Activated naive CD8-positive, alpha-beta T cell treated with anti-CD3 and anti-CD28 coated beads, Interleukin-2, amount 10 ng/mL, durations not matched to agents 7 days and 5 days (primary cell): ENCODE data around the gene RPUSD3. TPM values are rescaled to one million over a fixed set of nuclear protein-coding genes. Genes with fewer than 3 reads are reported as not detected.
"Not testable (repeated sequence)": the region's sequence is repeated elsewhere in the genome, so short reads cannot be mapped to it uniquely, and the experiment has no call there.

Source experiments
- ATAC-seq: fragments of 150-1000 bp; cut with Tn5 transposase; one replicate; pipeline ENCODE4 v1.10.0; 2021; ENCODE audit warnings: low read depth, moderate library complexity
- POLR2A ChIA-PET: fragments of 350-600 bp; sonication (Branson Sonifier 250); formaldehyde crosslinking; loops from one replicate; lab custom pipeline; 2021; ENCODE audit warnings: antibody characterized with exemption; lab: Charles Lee
- DNase-seq: peaks from one replicate; pipeline ENCODE4 v3.0.0; 2021
- H3K27ac Mint-ChIP-seq: one replicate; pipeline ENCODE4 v1.8.0; 2022; ENCODE audit warnings: mild to moderate bottlenecking, mixed read lengths
- H3K27me3 Mint-ChIP-seq: one replicate; pipeline ENCODE4 v1.8.0; 2022; ENCODE audit warnings: mild to moderate bottlenecking, moderate library complexity, mixed read lengths
- H3K36me3 Mint-ChIP-seq: one replicate; pipeline ENCODE4 v1.8.0; 2021; ENCODE audit warnings: mild to moderate bottlenecking, mixed read lengths
- H3K4me1 Mint-ChIP-seq: one replicate; pipeline ENCODE4 v1.8.0; 2021; ENCODE audit warnings: mixed read lengths
- H3K4me3 Mint-ChIP-seq: one replicate; pipeline ENCODE4 v1.8.0; 2022; ENCODE audit warnings: mild to moderate bottlenecking, moderate library complexity, mixed read lengths
- H3K9me3 Mint-ChIP-seq: one replicate; pipeline ENCODE4 v1.8.0; 2021; ENCODE audit warnings: mixed read lengths
- total RNA-seq, 2 experiments: library from RNA; stranded (reverse); gene quantifications; one replicate each; pipeline ENCODE4 v1.2.3, GENCODE V29; 2021

Gene RPUSD3
- total RNA-seq, 2 experiments from 2014 or later, result 46.3 to 50.8 TPM

DNA sequence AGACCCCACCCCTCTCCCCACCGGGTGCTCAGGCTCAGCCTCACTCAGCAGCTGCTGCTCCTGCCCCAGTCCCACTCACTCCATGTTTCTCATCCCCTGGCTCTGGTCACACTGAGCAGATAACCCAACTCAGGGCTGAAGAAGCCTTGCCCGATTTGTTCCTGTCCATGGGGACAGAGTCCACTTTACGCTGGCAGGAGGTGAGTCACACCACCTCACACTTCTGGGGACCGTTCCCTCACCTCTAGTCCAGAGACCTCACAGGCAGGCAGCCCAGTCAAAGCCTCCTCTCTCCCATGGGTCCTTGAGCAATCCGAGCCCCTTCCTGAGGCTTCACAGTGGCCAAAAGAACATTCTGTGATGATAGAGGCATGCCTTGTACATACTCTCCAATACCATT is 34.9 kb upstream of the RPUSD3 start:
- no peaks in the 10 kb centered on the region for H3K4me1 Mint-ChIP-seq
- H3K4me3 Mint-ChIP-seq, result no peak overlapping the region
- no peaks in the 10 kb centered on the region for H3K36me3 Mint-ChIP-seq
- DNase-seq (no peak), ATAC-seq (no peak)
- POLR2A ChIA-PET, result no interaction called here
- no peaks in the 10 kb centered on the region for H3K9me3 Mint-ChIP-seq
- H3K27me3 Mint-ChIP-seq, result peaks cover 5% of the 10 kb centered on the region
- no peak overlapping the region for H3K27ac Mint-ChIP-seq

DNA sequence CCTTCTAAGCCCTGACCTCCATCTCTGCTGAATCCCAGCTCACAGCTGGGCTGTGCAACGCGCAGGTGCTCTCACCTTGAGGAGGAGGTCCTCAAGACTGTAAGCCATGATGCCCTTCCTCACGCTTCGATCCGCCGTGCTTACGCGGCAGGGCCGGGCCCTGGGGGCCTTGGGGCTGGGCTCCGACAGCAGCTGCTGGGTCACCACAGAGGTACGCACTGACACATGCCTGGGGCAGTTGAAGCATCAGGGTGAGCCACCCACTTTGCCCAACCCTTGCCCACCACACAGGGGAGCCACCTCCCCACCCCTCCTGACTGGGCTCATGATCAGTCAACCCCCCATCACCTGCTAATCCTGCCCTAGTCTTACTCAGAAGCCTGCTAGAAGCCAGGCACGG is 33.2 kb upstream of the RPUSD3 start:
- Mint-ChIP-seq H3K9me3 (no peaks in the 10 kb centered on the region), H3K36me3 (no peaks in the 10 kb centered on the region), H3K4me1 (no peaks in the 10 kb centered on the region), H3K27ac (no peak overlapping the region), H3K27me3 (peaks cover 9% of the 10 kb centered on the region), H3K4me3 (no peak overlapping the region)
- POLR2A ChIA-PET, result interaction anchor here (1.8 kb wide), 1 partner anchor 13 kb away, joined by 5 read pairs; the partner anchor contains the start of gene JAGN1
- ATAC-seq (no peak), DNase-seq (no peak)

DNA sequence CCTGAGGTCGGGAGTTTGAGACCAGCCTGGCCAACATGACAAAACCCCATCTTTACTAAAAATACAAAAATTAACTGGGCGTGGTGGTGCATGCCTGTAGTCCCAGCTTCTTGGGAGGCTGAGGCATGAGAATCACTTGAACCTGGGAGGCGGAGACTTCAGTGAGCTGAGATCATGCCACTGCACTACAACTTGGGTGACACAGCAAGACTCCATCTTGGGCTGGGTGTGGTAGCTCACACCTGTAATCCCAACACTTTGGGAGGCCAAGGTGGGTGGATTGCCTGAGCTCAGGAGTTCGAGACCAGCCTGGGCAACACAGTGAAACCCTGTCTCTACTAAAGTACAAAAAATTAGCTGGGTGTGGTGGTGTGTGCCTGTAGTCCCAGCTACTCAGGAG is 32.4 kb upstream of the RPUSD3 start:
- H3K27me3 Mint-ChIP-seq, ATAC-seq: not testable (repeated sequence)
- POLR2A ChIA-PET, result interaction anchor here (1.8 kb wide), 1 partner anchor 14 kb away, joined by 5 read pairs; the partner anchor contains the start of gene JAGN1

DNA sequence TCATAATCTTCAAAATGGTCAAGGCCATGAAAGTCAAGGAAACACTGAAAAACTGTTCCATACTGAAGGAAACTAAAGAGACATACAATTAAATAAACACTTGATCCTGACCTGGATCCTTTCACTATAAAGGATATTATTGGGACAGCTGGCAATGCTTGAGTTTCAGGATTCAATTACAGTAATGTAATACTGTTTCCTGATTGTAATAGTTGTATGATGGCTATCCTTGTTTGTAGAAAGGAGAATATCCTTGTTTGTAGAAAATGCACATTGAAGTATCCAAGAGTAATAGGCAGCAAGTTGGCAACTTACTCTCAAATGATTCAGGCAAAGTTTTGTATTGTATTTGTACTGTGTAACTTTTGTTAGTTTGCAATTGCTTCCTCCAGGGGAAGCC is 31.6 kb upstream of the RPUSD3 start:
- POLR2A ChIA-PET, result interaction anchor here (0.6 to 1.8 kb wide), 2 partner anchors 15 to 399 kb away, joined by 3 to 5 read pairs; partner anchors contain the start of gene JAGN1
- ATAC-seq, result no peak

More for the DNA sequence above, 32.4 kb upstream of the RPUSD3 start:
- DNase-seq, H3K27ac Mint-ChIP-seq, H3K9me3 Mint-ChIP-seq, H3K4me1 Mint-ChIP-seq, H3K4me3 Mint-ChIP-seq, H3K36me3 Mint-ChIP-seq: not testable (repeated sequence)

DNA sequence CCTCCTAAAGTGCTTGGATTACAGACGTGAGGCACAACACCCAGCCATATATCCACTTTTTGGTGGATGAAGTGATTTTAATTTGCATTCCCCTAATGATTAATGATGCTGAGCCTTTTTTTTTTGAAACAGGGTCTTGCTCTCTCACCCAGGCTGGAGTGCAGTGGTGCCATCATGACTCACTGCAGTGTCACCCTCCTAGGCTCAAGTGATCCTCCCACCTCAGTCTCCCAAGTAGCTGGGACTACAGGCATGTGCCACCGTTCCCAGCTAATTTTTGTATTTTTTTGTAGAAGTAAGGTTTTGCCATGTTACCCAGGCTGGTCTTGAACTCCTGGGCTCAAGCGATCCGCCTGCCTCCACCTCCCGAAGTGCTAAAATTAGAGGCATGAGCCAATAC is 28.3 kb upstream of the RPUSD3 start:
- not testable (repeated sequence) for ATAC-seq, H3K27ac Mint-ChIP-seq, H3K4me1 Mint-ChIP-seq, DNase-seq, H3K9me3 Mint-ChIP-seq, H3K4me3 Mint-ChIP-seq, H3K27me3 Mint-ChIP-seq, H3K36me3 Mint-ChIP-seq
- POLR2A ChIA-PET, result interaction anchor here (0.6 kb wide), 1 partner anchor 179 kb away, joined by 3 read pairs; no protein-coding TSS in a partner anchor

More for the DNA sequence above, 31.6 kb upstream of the RPUSD3 start:
- Mint-ChIP-seq H3K27me3 (peaks cover 9% of the 10 kb centered on the region), H3K4me3 (no peak overlapping the region), H3K36me3 (no peaks in the 10 kb centered on the region), H3K9me3 (no peaks in the 10 kb centered on the region), H3K4me1 (no peaks in the 10 kb centered on the region), H3K27ac (no peak overlapping the region)
- no peak for DNase-seq

DNA sequence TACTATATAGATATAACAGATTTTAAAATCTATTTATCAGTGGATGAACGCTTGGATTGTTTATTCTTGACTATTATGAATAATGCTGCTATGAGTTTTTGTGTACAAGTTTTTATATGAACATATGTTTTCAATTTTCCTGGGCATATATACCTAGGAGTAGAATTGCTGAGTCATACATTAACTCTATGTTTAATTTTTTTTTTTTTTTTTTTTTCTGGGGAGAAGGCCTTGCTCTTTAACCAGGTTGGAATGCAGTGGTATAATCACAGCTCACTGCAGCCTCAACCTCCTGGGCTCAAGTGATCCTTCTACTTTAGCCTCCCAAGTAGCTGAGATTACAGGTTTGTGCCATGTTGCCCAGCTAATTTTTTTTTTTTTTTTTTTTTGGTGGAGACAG is 27.2 kb upstream of the RPUSD3 start:
- POLR2A ChIA-PET, result no interaction called here
- DNase-seq (no peak), ATAC-seq (no peak)
- Mint-ChIP-seq H3K4me3 (no peak overlapping the region), H3K9me3 (no peaks in the 10 kb centered on the region), H3K4me1 (no peaks in the 10 kb centered on the region), H3K36me3 (no peaks in the 10 kb centered on the region), H3K27me3 (peaks cover 5% of the 10 kb centered on the region), H3K27ac (no peak overlapping the region)

DNA sequence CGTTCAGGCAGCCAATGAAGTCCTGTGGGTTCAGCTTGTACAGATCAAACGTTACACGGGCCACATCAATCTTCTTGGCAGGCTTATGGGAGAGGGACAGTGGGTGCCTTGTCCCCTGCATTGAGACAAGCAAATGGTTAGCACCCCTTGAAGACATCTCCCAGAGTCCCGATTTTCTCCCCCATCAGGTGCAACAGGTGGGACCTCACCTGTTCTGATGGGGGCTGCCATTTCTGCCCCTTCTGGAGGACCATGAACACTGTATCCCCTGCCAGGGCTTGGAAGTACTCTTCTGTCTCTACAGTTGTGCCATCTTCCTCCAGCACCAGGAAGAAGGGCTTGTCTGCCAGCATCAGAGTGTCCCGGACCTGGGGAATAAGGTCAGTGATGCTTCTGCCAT is 26.1 kb upstream of the RPUSD3 start:
- Mint-ChIP-seq H3K27me3 (peaks cover 5% of the 10 kb centered on the region), H3K27ac (no peak overlapping the region), H3K4me3 (no peak overlapping the region), H3K9me3 (no peaks in the 10 kb centered on the region), H3K36me3 (no peaks in the 10 kb centered on the region), H3K4me1 (no peaks in the 10 kb centered on the region)
- no peak for ATAC-seq
- DNase-seq, result no peak
- POLR2A ChIA-PET, result no interaction called here

DNA sequence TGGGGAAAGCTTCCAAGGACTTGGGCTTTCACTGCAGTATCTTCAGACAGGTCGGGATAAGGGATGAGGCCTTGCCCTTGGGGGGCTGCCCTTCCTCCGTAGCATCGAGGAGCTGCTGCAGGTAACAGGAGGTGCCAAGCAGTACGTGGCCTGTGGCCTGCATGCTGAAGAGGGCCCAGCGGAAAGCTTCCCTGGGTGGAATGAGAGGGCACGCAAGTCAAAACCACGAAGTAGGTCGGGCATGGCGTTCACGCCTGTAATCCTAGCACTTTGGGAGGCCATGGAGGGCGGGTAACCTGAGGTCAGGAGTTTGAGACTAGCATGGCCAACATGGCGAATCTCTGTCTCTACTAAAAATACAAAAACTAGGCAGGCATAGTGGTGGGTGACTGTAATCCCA is 23.3 kb upstream of the RPUSD3 start:
- ATAC-seq (no peak), DNase-seq (no peak)
- Mint-ChIP-seq H3K36me3 (no peaks in the 10 kb centered on the region), H3K4me1 (peaks cover 1% of the 10 kb centered on the region), H3K27me3 (peaks cover 13% of the 10 kb centered on the region), H3K4me3 (no peak overlapping the region), H3K9me3 (no peaks in the 10 kb centered on the region), H3K27ac (no peak overlapping the region)
- POLR2A ChIA-PET, result no interaction called here

DNA sequence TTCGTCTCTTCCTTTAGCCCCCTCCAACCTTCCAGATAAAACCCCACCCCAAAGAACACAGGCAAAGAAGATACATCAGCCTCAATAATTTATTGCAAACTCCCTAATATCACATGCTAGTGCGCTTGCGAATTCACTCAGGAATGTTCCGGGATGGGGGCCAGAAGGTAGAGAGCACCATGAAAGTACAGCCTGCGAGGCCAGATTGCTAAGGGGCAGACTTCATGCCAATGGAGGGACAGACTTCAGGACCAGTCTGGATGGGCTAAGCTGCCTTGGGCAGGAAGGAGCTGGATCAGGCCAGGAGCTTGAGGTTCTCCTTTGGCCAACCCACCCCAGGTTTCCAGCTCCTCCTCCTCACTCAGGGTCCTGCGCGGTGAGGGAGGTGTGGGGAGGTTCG is 22.8 kb upstream of the RPUSD3 start:
- POLR2A ChIA-PET, result no interaction called here
- Mint-ChIP-seq H3K4me3 (no peak overlapping the region), H3K36me3 (no peaks in the 10 kb centered on the region), H3K9me3 (no peaks in the 10 kb centered on the region), H3K27me3 (peaks cover 18% of the 10 kb centered on the region), H3K4me1 (peaks cover 1% of the 10 kb centered on the region), H3K27ac (no peak overlapping the region)
- ATAC-seq, result no peak
- DNase-seq, result no peak

DNA sequence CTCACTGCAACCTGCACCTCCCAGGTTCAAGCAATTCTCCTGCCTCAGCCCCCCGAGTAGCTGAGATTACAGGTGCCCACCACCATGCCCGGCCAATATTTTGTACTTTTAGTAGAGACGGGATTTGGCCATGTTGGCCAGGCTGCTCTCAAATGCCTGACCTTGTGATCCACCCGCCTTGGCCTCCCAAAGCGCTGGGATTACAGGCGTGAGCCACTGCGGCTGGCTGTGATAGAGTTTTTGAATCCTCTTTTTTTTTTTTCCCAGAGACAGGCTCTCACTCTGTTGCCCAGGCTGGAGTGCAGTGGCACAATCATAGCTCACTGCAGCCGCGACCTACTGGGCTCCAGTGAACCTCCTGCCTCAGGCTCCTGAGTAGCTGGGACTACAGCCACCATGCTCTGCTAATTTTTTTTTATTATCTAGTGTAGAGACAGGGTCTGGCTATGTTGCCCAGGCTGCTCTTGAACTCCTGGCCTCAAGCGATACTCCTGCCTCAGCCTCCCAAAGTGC is 21.4 kb upstream of the RPUSD3 start:
- H3K36me3 Mint-ChIP-seq, DNase-seq, H3K4me3 Mint-ChIP-seq, H3K4me1 Mint-ChIP-seq, H3K27ac Mint-ChIP-seq, H3K9me3 Mint-ChIP-seq, ATAC-seq, POLR2A ChIA-PET: not testable (repeated sequence)
- peaks cover 23% of the 10 kb centered on the region for H3K27me3 Mint-ChIP-seq

DNA sequence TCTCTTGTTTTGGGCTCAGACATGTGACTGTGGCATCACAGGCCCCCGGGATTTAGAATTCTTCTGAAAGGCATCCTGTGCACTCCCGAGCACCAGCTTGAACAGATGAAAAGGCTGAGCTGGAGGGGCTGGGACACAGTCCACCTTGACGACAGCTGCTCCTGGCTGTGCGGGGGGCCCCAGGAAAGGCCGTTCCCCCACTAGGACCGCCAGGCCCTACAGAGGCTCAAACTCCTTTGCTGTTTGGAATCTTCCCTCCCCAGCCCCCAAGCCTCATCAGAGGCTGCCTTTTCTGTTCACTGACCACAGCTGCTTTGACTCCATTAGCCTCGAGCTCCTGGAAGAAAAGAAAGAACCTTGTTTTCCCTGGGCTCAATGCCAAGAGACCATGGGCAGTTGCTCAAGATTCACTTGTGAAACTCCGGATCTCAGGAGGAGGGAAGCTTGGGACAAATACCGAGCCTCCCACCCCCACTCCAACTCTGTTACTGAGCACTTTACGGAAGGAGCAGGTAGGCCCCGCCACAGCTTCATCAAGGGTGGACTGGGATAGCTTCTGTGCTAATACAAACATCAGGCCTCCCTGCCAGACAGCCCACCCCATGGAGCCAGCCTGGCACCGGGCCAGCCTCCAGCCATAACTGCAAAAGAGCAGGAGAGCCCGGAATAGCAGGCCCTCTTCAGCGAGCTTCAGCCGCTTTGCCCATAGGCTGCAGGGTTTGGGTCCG is 20.6 kb upstream of the RPUSD3 start:
- Mint-ChIP-seq H3K4me1 (peaks cover 1% of the 10 kb centered on the region), H3K9me3 (no peaks in the 10 kb centered on the region), H3K27ac (no peak overlapping the region), H3K4me3 (no peak overlapping the region), H3K27me3 (peaks cover 23% of the 10 kb centered on the region), H3K36me3 (no peaks in the 10 kb centered on the region)
- ATAC-seq, result no peak
- DNase-seq, result no peak
- POLR2A ChIA-PET, result interaction anchor here (0.5 kb wide), 1 partner anchor 111 kb away, joined by 3 read pairs; no protein-coding TSS in a partner anchor

DNA sequence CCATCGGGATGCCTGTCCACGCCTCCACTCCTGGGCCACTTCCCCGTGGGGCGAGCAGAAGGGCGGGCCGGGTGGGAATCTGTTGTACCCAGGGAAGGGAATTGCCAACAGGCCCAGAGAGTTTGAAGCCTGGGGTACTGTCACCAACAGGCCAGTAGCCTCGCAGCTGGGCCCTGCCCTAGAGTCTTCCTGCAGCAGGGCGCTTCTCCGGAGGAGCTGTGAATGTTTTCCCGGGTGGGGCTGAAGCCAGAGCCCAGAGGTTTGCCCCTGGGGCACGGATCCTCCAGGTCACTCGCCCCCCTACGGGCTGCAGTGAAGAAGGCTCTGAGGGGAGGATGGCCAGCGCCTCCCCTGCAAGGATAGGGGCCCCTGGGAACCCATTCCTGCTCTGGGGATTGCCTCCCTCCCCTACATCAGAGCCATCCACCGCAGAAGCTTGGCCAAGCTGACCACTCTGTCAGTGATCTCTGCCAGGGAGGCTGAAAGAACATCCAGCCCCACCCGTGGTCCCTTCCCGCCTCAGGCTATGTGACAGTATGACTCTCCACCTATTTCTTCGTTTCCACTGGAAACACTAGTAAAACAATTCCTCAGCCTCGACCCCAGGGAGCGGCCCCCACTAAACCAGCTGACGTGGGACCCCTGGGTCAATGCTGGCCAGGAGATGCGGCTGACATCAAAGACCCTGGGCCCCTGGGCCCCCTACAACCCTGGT is 19.4 kb upstream of the RPUSD3 start:
- Mint-ChIP-seq H3K27me3 (peaks cover 21% of the 10 kb centered on the region), H3K4me3 (no peak overlapping the region), H3K27ac (no peak overlapping the region), H3K4me1 (peaks cover 1% of the 10 kb centered on the region), H3K36me3 (no peaks in the 10 kb centered on the region), H3K9me3 (no peaks in the 10 kb centered on the region)
- ATAC-seq (no peak), DNase-seq (no peak)
- POLR2A ChIA-PET, result no interaction called here

DNA sequence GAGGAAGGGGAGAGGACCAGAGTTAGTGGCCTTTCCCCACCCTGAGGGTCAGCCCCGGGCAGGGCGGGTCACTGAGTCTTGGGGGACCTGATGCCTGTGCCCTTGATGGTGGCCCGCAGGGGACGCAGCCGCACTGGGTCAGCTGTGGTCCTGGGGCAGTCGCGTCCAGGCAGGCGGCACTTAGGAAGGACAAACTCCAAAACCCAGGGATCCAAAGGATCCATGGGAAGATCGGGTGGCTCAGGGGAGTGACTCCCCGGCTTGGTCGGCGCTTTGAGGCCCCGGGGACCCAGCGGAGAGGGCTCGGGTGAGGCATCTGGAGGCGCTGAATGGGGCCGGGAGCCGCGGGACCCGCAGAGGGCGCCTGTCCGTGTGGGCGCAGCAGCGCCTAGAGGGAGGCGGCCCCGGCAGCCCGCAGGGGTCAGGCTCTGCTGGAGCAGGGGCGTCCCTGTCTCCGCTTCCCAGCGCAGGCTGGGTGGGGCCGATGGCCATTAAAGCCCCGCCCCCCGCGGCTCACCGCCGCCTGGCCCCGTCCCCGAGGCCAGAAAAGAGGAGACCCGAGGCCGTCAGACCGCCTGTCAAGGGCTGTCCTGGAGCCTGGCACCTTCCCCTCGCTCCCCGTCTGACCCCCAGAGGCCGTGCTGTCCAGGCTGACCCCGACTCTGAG is 18.7 kb upstream of the RPUSD3 start:
- Mint-ChIP-seq H3K27ac (no peak overlapping the region), H3K36me3 (no peaks in the 10 kb centered on the region), H3K27me3 (peaks cover 21% of the 10 kb centered on the region), H3K9me3 (no peaks in the 10 kb centered on the region), H3K4me1 (peaks cover 1% of the 10 kb centered on the region), H3K4me3 (peak overlapping the region; percentile 25)
- POLR2A ChIA-PET, result no interaction called here
- ATAC-seq (peak; percentile 80), DNase-seq (peak; percentile 57)
